GM23248 (cell line): ENCODE results near the gene PPP2R2B.

Experiments used
- EZH2 ChIP-seq: fragments of 200-600 bp; sonication (generic); IDR thresholded peaks from 2 replicates; pipeline ENCODE4 v1.6.1; 2018; ENCODE audit warnings: antibody characterized with exemption, mild to moderate bottlenecking; ENCODE audit not compliant: insufficient read depth, poor library complexity, severe bottlenecking
- EZH2phosphoT487 ChIP-seq: fragments of 200-600 bp; sonication (generic); IDR thresholded peaks from 2 replicates; pipeline ENCODE4 v1.6.1; 2018; ENCODE audit warnings: antibody characterized with exemption, moderate library complexity, mild to moderate bottlenecking, low read depth; ENCODE audit not compliant: insufficient read depth

GRCh38 chr5:146662229-146662628, 216.3 kb downstream of the PPP2R2B start:
- TF ChIP-seq EZH2phosphoT487 (no peak), EZH2 (no peak)
